DOHH2 (cell line): ENCODE measurements around the gene BAHD1.

ENCODE experiments used
- H3F3A ChIP-seq: fragments of 200-600 bp; sonication (generic), shearing (Covaris generic); 2 replicates; pipeline ENCODE4 v1.6.0; 2016; ENCODE audit warnings: antibody characterized with exemption, mild to moderate bottlenecking; ENCODE audit not compliant: control insufficient read depth, insufficient read depth
- H3K27ac ChIP-seq: fragments of 200-600 bp; sonication (generic); 2 replicates; pipeline ENCODE4 v1.5.1; 2014; ENCODE audit warnings: low read depth, mild to moderate bottlenecking, low read length, moderate library complexity
- H3K27me3 ChIP-seq: fragments of 200-600 bp; sonication (generic); 2 replicates; pipeline ENCODE4 v1.6.1; 2014; ENCODE audit warnings: mild to moderate bottlenecking, low read length, mixed read lengths; ENCODE audit not compliant: control insufficient read depth
- H3K36me3 ChIP-seq: fragments of 200-600 bp; sonication (generic); 2 replicates; pipeline ENCODE4 v1.6.1; 2014; ENCODE audit warnings: mild to moderate bottlenecking, low read length, moderate library complexity, mixed read lengths; ENCODE audit not compliant: control insufficient read depth
- H3K4me1 ChIP-seq: fragments of 200-600 bp; sonication (generic); 2 replicates; pipeline ENCODE4 v1.6.1; 2014; ENCODE audit warnings: mild to moderate bottlenecking, low read length, mixed read lengths; ENCODE audit not compliant: control insufficient read depth
- H3K4me2 ChIP-seq: fragments of 200-600 bp; sonication (generic); 2 replicates; pipeline ENCODE4 v1.6.0; 2014; ENCODE audit warnings: mild to moderate bottlenecking, low read length, moderate library complexity
- H3K4me3 ChIP-seq: fragments of 200-600 bp; sonication (generic); 2 replicates; pipeline ENCODE4 v1.5.1; 2014; ENCODE audit warnings: mild to moderate bottlenecking, low read length, mixed read lengths
- H3K79me2 ChIP-seq: fragments of 200-600 bp; sonication (generic); 2 replicates; pipeline ENCODE4 v1.6.1; 2014; ENCODE audit warnings: mild to moderate bottlenecking, low read length, mixed read lengths; ENCODE audit not compliant: control insufficient read depth
- H3K9me2 ChIP-seq: fragments of 200-600 bp; sonication (generic); replicated peaks from 2 replicates; pipeline ENCODE4 v1.6.1; 2014; ENCODE audit warnings: mild to moderate bottlenecking, low read length, mixed read lengths; ENCODE audit not compliant: control insufficient read depth
- H3K9me3 ChIP-seq: fragments of 200-600 bp; sonication (generic); 2 replicates; pipeline ENCODE4 v1.6.1; 2014; ENCODE audit warnings: antibody characterized with exemption, low read length, mixed read lengths; ENCODE audit not compliant: control insufficient read depth, insufficient read depth
- H4K20me1 ChIP-seq: fragments of 200-600 bp; sonication (generic); 2 replicates; pipeline ENCODE4 v1.6.0; 2014; ENCODE audit warnings: low read depth, mild to moderate bottlenecking, antibody characterized with exemption, low read length, moderate library complexity; ENCODE audit not compliant: control insufficient read depth, insufficient read depth
- EZH2phosphoT487 ChIP-seq: fragments of 200-600 bp; sonication (generic); IDR thresholded peaks from 2 replicates; pipeline ENCODE4 v1.6.1; 2017; ENCODE audit warnings: borderline replicate concordance, mild to moderate bottlenecking, antibody characterized with exemption, low read length, moderate library complexity, mixed read lengths
- TF ChIP-seq, protein P1 (sequence below): fragments of 200-600 bp; sonication (generic); IDR thresholded peaks from one replicate; pipeline ENCODE4 v1.5.1; 2014; ENCODE audit warnings: antibody characterized with exemption, mild to moderate bottlenecking, low read depth, low read length; ENCODE audit not compliant: poor library complexity, severe bottlenecking

BAHD1 gene

DNA sequence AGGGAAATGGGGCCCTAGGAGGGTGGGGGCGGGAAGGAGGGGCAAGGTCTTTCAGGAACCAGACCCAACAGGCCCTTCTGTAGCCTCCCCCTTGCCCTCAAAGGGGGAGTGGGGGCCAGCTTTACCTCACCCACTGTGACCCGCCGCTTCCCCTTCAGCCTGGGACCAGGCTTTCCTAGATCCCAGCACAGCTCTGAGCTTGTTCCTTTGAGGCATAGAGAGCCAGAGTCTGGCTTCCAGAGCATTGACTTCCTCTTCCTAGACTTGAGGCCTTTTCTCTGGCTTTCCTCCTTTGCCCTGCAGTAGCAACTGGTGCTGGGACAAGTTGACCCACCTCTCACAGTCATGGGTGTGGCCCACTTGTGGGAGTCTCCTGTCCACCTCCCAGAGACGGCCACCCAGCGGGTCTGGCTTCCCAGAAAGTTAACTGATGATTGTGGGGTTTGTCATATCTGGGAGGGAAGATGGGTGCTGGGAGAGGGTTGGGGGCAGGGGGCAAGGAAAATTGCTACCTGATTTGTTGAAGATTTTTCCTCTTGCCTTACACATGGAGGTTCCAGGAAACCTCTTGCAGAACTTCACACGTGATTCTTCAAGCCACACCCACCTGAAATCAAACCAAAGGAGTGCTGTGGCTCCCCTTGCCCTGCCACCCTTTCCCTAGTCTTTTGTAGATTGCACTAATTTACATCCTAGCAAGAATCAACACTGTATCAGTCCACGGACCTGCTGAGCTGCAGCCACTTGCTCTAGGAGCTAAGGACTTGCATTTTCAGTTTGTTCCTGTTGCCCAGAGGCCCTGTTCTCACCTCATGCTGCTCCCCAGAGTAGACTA, 25.9 kb downstream of the BAHD1 start:
- Histone ChIP-seq H3K27ac (no peak overlapping the region), H3K4me3 (no peak overlapping the region), H3K9me2 (no peaks in the 10 kb centered on the region), H3K4me2 (no peak overlapping the region), H3K27me3 (no peaks in the 10 kb centered on the region; the same call in 1 of the 2 replicates), H3K36me3 (peaks cover 17% of the 10 kb centered on the region), H3F3A (peaks cover 14% of the 10 kb centered on the region), H3K79me2 (peaks cover 3% of the 10 kb centered on the region; the same call in 1 of the 2 replicates), H4K20me1 (no peaks in the 10 kb centered on the region), H3K4me1 (peaks cover 8% of the 10 kb centered on the region), H3K9me3 (no peaks in the 10 kb centered on the region)
- TF ChIP-seq, protein P1, sequence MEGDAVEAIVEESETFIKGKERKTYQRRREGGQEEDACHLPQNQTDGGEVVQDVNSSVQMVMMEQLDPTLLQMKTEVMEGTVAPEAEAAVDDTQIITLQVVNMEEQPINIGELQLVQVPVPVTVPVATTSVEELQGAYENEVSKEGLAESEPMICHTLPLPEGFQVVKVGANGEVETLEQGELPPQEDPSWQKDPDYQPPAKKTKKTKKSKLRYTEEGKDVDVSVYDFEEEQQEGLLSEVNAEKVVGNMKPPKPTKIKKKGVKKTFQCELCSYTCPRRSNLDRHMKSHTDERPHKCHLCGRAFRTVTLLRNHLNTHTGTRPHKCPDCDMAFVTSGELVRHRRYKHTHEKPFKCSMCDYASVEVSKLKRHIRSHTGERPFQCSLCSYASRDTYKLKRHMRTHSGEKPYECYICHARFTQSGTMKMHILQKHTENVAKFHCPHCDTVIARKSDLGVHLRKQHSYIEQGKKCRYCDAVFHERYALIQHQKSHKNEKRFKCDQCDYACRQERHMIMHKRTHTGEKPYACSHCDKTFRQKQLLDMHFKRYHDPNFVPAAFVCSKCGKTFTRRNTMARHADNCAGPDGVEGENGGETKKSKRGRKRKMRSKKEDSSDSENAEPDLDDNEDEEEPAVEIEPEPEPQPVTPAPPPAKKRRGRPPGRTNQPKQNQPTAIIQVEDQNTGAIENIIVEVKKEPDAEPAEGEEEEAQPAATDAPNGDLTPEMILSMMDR = no peak
- no peak for TF ChIP-seq EZH2phosphoT487

DNA sequence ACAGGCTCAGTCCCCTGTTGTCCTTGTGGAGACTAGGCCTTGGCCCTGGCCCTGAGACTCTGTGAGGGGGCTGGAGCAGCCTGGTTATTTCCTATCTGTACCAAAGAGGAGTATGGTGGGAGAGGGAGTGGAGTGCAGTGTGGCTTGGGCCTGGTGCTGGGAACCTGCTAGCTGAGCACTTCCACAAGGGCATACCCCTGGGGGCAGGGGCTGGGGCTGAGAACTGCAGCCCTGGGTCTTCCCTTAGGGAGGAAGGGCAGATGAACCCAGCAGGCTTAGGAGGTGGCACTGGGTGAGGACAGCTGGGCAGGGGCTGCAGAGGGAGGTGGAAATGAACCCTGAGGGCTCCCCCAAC, 26.5 kb downstream of the BAHD1 start:
- no peaks in the 10 kb centered on the region for H3K9me3 ChIP-seq
- peaks cover 15% of the 10 kb centered on the region for H3K36me3 ChIP-seq
- H3K4me1 ChIP-seq = peaks cover 14% of the 10 kb centered on the region
- no peaks in the 10 kb centered on the region; the same call in 1 of the 2 replicates for H3K27me3 ChIP-seq
- peaks cover 14% of the 10 kb centered on the region for H3F3A ChIP-seq
- TF ChIP-seq, protein P1 = no peak
- no peak for TF ChIP-seq EZH2phosphoT487
- H3K79me2 ChIP-seq = peaks cover 3% of the 10 kb centered on the region; the same call in 1 of the 2 replicates
- no peak overlapping the region for H3K27ac ChIP-seq
- H3K9me2 ChIP-seq = no peaks in the 10 kb centered on the region
- no peak overlapping the region for H3K4me3 ChIP-seq
- no peaks in the 10 kb centered on the region for H4K20me1 ChIP-seq
- no peak overlapping the region for H3K4me2 ChIP-seq

DNA sequence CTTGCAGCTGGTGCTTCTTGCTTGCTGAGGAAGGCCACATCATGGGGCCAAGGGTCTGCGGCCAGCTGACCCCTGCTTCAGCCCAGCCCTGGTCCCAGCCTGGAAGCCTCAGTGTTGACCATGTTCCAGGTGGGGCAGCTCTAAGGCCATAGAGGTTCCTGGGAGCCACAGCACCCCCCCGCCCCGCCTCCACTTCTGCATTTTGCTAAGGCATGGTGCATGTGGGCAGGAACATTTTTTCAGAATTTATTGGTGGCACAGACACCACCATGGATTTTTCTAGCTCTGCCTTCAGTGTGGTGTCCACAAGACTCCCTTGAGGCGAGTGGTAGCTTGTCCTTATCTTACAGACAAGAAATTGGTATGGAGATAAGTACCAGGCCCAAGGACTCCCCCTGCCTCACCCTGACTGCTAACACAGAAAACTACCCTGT, 28.2 kb downstream of the BAHD1 start:
- no peaks in the 10 kb centered on the region for H3K9me3 ChIP-seq

More for the DNA sequence above, 28.2 kb downstream of the BAHD1 start:
- peaks cover 15% of the 10 kb centered on the region for H3K4me1 ChIP-seq
- TF ChIP-seq, protein P1 = no peak
- TF ChIP-seq EZH2phosphoT487 = no peak
- no peak overlapping the region for H3K4me3 ChIP-seq
- H3K9me2 ChIP-seq = no peaks in the 10 kb centered on the region
- peaks cover 3% of the 10 kb centered on the region; the same call in 1 of the 2 replicates for H3K79me2 ChIP-seq
- H3K27me3 ChIP-seq = no peaks in the 10 kb centered on the region; the same call in 1 of the 2 replicates
- H3K4me2 ChIP-seq = no peak overlapping the region
- H3F3A ChIP-seq = peaks cover 14% of the 10 kb centered on the region
- H3K36me3 ChIP-seq = peaks cover 4% of the 10 kb centered on the region
- no peak overlapping the region for H3K27ac ChIP-seq
- no peaks in the 10 kb centered on the region for H4K20me1 ChIP-seq
